ENCODE data around the gene RAB11FIP3. TPM values are rescaled to one million over a fixed set of nuclear protein-coding genes. Genes with fewer than 3 reads are reported as not detected.

RAB11FIP3 gene
- total and polyA plus RNA-seq, 10 of the 15 experiments (the other 5 are each of a cell fraction or from before 2014, with no cell fraction given), result 1.2 to 27.3 (median 7.7) TPM

- Histone ChIP-seq H3K79me2 (ENCODE audit: control insufficient read depth, insufficient read depth, low read length) (peaks cover 6% of the 10 kb centered on the region), H3K9me3 (replicated peaks; ENCODE audit: control insufficient read depth, insufficient read depth, low read length) (no peaks in the 10 kb centered on the region), H2AFZ (ENCODE audit: control insufficient read depth, low read depth, low read length) (peak within 1 kb of the TSS; percentile 95), H3K4me3 (peak within 1 kb of the TSS; percentile 96), H3K27me3 (replicated peaks in 1 of 2; ENCODE audit: control insufficient read depth in 2 of 2, insufficient read depth in 2 of 2, low read length in 1 of 2) (no peaks in the 10 kb centered on the region), H3K36me3 (ENCODE audit: control insufficient read depth in 2 of 2, insufficient read depth in 2 of 2, low read length in 1 of 2) (no peaks in the 10 kb centered on the region; a peak in 1 of 4 replicates), H3K9ac (ENCODE audit: control insufficient read depth, insufficient read depth, low read length) (peak within 1 kb of the TSS; percentile 82), H3K4me1 (ENCODE audit: control insufficient read depth, insufficient read depth, low read length) (peaks cover 19% of the 10 kb centered on the region), H4K20me1 (ENCODE audit: control insufficient read depth, insufficient read depth) (no peaks in the 10 kb centered on the region), H3K4me2 (ENCODE audit: control insufficient read depth, insufficient read depth) (peak within 1 kb of the TSS; percentile 96), H3K27ac (ENCODE audit: control insufficient read depth, insufficient read depth) (peak within 1 kb of the TSS; percentile 61)
- ChIA-PET CTCF (interaction anchor here (0.6 kb wide), 1 partner anchor 726 kb away, joined by 3 read pairs; no protein-coding TSS in a partner anchor), RAD21 (ENCODE audit: unreplicated experiment) (no interaction called here), SMC1A (ENCODE audit: uncharacterized antibody, unreplicated experiment) (no interaction called here), POLR2A (no interaction called here)
- no peak for FAIRE-seq
- WGBS (ENCODE audit: insufficient coverage, insufficient replicate concordance, low lambda C conversion rate, missing lambda C conversion rate), result 3% methylated on average over 38 of the region's 87 CpGs
- in situ Hi-C loops (cut with MboI) (loop anchor here (5.0 kb wide), 1 partner anchor 37 kb away; no protein-coding TSS in a partner anchor), intact Hi-C loops (cut with micrococcal nuclease; ENCODE audit: unreplicated experiment) (loop anchor here (5.0 kb wide), 1 partner anchor 42 kb away; the partner anchor contains the start of gene CAPN15)
- no TSS peak for BruUV-seq (replicated peaks)
- no peak for DNase-seq (ENCODE audit: low read depth, low spot score)
- ATAC-seq, result peak; percentile 72
- TF ChIP-seq SIN3A (IDR thresholded peaks at IDR 0.05; ENCODE audit: low read depth, low read length) (no peak), BHLHE40 (IDR thresholded peaks at IDR 0.05; ENCODE audit: borderline replicate concordance in 1 of 2, low read depth in 2 of 2, low read length in 1 of 2) (0 out of 4 replicates have a peak, but pooled peaks of 1 of the 2 experiments have one; percentile 17), BACH1 (IDR thresholded peaks at IDR 0.05; ENCODE audit: borderline replicate concordance) (peak; percentile 65), MTA2 (IDR thresholded peaks at IDR 0.05; ENCODE audit: low read depth) (no peak), FOS (IDR thresholded peaks at IDR 0.05; ENCODE audit: borderline replicate concordance, extremely low read depth, insufficient read length) (no peak), EGR1 (IDR thresholded peaks at IDR 0.05; ENCODE audit: borderline replicate concordance in 1 of 2, low read depth in 2 of 2, low read length in 2 of 2) (peak in 1 of 2 experiments; percentile 44; a peak in 1 of 3 replicates), MXI1 (IDR thresholded peaks at IDR 0.05; ENCODE audit: low read depth, low read length) (peak; percentile 60; the same call in 1 of the 2 replicates), POLR2A (IDR thresholded peaks at IDR 0.05; ENCODE audit: low read depth, low read length) (peak; percentile 82), HCFC1 (IDR thresholded peaks at IDR 0.05; ENCODE audit: low read length) (peak; percentile 63), ZNF592 (IDR thresholded peaks at IDR 0.05) (no peak), HDAC2 (IDR thresholded peaks at IDR 0.05) (no peak), GATAD2B (conservative IDR thresholded peaks at IDR 0.05; ENCODE audit: low read depth) (peak; percentile 61; the same call in 1 of the 2 replicates), CBX5 (IDR thresholded peaks at IDR 0.05; ENCODE audit: low read depth) (no peak), NFYA (IDR thresholded peaks at IDR 0.05; ENCODE audit: borderline replicate concordance, low read depth, low read length) (no peak), SRF (IDR thresholded peaks at IDR 0.05; ENCODE audit: low read depth in 2 of 2, low read length in 2 of 2) (0 out of 4 replicates have a peak, but pooled peaks of 1 of the 2 experiments have one; percentile 46), IKZF1 (conservative IDR thresholded peaks at IDR 0.05) (peak; percentile 49), SMAD1 (IDR thresholded peaks at IDR 0.05; ENCODE audit: low read depth, partially characterized antibody) (no peak), YY1 (IDR thresholded peaks at IDR 0.05; ENCODE audit: low read depth, low read length) (0 out of 2 replicates have a peak, but pooled peaks have one; percentile 43), ATF7 (IDR thresholded peaks at IDR 0.05; ENCODE audit: low read depth) (no peak)
- TF ChIP-seq, protein P1, sequence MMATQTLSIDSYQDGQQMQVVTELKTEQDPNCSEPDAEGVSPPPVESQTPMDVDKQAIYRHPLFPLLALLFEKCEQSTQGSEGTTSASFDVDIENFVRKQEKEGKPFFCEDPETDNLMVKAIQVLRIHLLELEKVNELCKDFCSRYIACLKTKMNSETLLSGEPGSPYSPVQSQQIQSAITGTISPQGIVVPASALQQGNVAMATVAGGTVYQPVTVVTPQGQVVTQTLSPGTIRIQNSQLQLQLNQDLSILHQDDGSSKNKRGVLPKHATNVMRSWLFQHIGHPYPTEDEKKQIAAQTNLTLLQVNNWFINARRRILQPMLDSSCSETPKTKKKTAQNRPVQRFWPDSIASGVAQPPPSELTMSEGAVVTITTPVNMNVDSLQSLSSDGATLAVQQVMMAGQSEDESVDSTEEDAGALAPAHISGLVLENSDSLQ (IDR thresholded peaks at IDR 0.05), result peak; percentile 38; the same call in 1 of the 2 replicates
Measured at GRCh38 chr16:569445-570254, 144.2 kb downstream of the RAB11FIP3 start, which contains the start of gene PIGQ. Gene PIGQ (plus strand): TSS chr16:569968. CDS start chr16:574075, 4,107 bp downstream.
